DMS114 treated with DMSO at 0.1 percent for 48 hours (cell line): ENCODE data around the gene TCF7L2.

ENCODE experiments used
- DNase-seq: peaks from one replicate; lab custom pipeline; 2025; ENCODE audit not compliant: unreplicated experiment; lab: John Stamatoyannopoulos, UW

TCF7L2 gene

DNA sequence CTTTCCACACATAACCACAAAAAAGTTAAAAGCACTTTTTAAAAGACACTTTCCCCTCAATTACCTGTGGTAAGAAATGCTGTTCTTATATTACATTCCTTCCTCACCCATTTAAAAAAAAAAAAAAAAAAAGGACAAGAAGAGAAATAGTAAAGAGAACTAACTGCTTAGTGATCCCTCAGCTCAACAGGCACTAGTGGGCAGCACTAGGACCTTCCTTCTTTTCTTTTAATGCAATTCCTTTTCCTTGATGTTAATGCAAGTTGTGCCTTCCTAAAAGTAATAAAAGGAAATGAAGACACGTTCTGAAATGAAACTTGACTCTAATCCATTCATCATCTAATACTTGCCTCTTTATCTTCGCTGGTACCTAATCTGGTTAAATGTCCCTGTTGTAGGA lies 189.7 kb downstream of the TCF7L2 start:
- DNase-seq: no peak

- DNase-seq: no peak
These were observed 190.3 kb downstream of the TCF7L2 start for GRCh38 chr10:113140143-113141011.

- no peak for DNase-seq
These were observed 192.7 kb downstream of the TCF7L2 start for GRCh38 chr10:113142601-113143362.

DNA sequence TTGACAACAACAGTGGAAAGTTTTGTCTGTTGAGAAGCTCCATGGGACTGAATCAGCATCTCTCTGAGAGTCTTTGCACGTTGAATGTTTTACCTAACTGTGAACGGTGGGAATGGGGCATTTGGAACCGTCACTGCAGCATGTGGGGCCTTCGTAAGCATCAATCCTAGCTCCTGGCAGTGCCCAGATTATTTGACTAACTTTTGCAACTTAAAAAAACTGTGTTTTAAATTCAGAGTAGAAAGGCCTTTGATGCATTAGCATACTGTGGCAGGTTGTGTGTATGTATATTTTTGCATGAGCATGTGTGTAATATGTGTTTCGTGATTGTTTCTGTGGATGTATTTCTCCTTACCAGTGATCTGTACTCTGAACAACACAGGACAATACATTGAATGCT lies 194.5 kb downstream of the TCF7L2 start:
- no peak for DNase-seq

DNA sequence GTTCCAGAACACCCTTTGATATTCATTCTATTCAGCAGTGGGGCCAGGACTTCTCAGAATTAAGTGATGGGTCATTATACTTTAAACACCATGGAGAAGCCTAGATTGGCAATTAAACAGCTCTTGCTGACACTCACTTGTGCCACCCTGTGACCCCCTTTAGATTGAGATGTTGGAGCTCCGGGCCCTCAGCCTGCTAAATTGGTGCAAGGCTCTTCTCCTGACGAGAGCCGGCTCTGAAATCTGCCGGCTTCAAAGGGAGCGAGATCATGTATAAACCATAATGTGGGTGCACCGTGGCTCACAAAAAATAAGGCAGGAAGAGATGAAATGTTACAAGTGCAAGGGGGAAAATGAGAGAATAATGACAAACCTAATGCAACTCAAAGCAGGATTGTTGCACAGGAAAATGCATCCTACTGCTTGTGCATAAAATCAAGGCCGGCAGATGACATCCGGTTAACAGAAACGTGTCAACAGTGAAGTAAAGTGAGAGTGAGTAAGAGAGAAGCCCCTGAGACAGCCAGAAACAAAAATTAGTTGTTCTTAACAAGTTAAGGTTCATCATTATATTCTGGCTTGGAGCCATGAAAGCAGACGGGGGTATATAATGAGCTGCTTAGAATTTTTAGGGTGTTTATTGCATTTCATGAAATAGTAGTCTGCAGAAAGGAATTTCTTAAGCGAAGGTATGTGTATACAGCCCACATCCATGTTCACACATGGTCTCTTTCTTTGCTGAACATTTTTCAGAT lies 198.2 kb downstream of the TCF7L2 start:
- DNase-seq: no peak

- no peak for DNase-seq
These were observed 198.9 kb downstream of the TCF7L2 start for GRCh38 chr10:113148901-113149300.

DNA sequence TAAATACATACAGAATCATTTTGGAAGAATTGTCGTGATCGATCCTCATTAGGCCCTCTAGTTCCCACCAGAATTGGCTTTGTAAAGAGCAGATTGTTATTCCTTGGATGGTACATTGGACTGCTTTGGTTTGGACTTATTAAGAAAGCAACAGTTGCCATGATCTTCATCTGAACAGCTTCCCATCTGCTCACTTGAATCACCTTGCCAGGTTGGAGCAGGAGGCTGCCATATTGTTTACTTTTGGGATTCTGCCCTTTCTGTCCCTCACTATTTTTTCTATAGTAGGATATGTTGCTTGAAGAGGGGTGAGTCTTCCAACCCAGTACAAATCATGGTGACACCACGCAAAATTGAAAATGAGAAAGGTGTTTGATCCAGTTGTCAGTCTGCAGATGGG lies 199.6 kb downstream of the TCF7L2 start:
- no peak for DNase-seq

- no peak for DNase-seq
These were observed 201.2 kb downstream of the TCF7L2 start for GRCh38 chr10:113151190-113151666.

GRCh38 chr10:113153493-113154102 lies 203.6 kb downstream of the TCF7L2 start:
- DNase-seq: no peak

DNA sequence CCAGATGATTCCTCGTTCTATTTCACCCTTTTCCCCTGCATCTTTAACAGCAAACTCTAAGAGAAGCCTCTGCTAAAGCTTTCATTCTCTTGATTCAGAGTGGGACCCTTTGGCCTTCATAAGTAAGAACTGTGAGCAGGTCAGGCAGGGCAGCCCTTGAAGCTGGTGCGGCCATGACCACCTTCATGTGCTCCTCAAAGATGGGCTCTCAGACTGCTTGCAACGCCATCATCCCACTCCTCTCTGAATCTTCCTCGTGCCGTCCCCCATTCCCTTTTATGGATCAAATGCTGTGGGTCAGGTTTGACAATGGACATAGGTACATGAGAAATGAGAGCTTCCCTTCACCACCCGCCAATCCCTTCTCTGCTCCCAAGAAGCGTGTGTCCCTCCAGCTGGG lies 207.4 kb downstream of the TCF7L2 start:
- no peak for DNase-seq

DNA sequence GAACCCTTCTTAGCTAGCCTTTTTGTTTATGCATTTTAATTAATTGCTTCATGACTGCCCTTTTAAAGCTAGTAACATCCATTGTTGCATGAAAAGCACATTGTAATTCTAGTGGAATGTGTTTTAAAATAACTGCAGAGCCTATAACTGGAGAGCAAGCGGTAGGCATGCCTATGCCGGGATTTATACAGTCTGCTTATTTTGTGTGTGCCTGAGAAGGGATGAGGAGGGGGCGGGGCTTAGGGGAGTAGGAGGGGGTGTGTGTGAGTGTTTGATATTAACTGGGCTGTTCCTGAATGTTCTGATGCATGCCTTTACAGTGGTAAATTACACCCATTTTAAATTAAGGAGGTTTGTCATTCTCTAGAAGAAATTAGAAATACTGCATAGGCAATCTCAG lies 208.1 kb downstream of the TCF7L2 start:
- no peak for DNase-seq

- DNase-seq: no peak
These were observed 209.5 kb downstream of the TCF7L2 start for GRCh38 chr10:113159563-113159962.

GRCh38 chr10:113160641-113161040 lies 210.6 kb downstream of the TCF7L2 start:
- DNase-seq: no peak

- no peak for DNase-seq
These were observed 211.0 kb downstream of the TCF7L2 start for GRCh38 chr10:113161066-113161465.

DNA sequence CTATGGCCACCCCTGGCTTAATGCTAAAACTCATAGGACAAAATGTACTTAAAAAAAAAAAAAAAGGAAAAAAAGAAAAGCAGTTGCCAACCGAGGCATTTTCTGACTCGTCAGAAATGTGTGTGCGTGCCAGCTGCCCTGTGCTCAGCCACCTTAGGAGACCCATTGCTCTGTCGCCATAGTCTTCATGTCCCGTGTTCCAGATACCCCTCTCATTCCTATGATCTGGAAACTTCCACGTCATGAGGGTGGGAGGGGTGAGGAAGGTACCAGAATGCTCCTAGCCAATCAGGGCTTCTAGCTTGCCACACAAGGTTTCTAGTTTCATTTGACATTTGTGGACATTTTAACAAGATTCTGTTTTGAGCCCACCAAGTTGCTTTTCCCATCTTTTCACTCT lies 212.9 kb downstream of the TCF7L2 start:
- DNase-seq: no peak

DNA sequence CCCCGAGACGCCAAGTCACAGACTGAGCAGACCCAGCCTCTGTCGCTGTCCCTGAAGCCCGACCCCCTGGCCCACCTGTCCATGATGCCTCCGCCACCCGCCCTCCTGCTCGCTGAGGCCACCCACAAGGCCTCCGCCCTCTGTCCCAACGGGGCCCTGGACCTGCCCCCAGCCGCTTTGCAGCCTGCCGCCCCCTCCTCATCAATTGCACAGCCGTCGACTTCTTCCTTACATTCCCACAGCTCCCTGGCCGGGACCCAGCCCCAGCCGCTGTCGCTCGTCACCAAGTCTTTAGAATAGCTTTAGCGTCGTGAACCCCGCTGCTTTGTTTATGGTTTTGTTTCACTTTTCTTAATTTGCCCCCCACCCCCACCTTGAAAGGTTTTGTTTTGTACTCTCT lies 215.6 kb downstream of the TCF7L2 start:
- DNase-seq: no peak

DNA sequence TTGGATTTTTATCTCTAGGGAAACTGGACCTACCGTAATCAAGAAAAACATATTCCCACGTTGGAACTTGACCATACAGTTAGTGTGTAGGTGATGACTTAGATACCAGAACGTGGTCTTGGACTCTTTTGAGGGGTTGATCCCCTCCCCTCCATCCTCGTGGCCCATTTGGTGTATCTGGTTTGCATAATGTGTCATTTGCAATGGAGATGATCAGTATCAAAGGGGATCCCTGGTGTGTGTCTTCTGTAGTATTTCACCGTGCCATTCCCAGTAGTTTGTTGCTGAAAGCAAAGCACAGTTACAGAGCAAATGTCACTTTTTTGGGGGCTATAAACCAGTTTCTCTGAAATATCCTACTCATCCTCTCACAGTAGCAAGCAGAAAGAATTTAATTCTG lies 217.7 kb downstream of the TCF7L2 start:
- no peak for DNase-seq

GRCh38 chr10:113168584-113168983 lies 218.5 kb downstream of the TCF7L2 start:
- DNase-seq: no peak

- no peak for DNase-seq
These were observed 219.1 kb downstream of the TCF7L2 start for GRCh38 chr10:113169111-113169510.

DNA sequence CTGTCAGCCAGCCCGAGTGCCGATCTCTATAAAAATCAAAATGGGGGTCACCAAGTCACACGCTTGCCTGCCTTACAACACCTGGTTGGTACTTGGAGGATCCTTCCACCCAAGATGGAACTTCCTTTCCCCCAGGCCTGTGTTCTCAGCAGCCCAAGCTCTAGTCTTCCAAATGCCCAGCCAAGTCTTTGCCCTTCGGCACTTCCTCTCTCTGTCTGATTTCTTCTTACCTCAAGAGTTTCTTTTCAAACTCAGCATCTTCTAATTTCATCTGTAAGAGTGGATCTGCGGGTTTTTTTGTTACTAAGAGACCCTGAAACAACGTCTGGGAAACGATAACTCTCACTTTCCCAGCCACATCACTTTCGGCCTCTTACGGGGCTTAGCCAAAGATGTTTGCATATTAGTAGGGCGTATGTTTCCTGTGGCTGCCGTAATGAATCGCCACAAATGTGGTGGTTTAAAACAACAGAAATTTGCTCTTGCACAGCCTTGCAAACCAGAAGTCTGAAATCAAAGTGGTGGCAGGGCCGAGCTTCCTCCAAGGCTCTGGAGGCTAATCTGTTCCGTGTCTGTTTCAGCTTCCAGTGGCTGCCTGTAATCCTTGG lies 219.9 kb downstream of the TCF7L2 start:
- no peak for DNase-seq

- no peak for DNase-seq
These were observed 221.6 kb downstream of the TCF7L2 start for GRCh38 chr10:113171662-113172061.
